Chondrocyte (in vitro differentiated cells): ENCODE measurements around the gene GALNS. TPM values are rescaled to one million over a fixed set of nuclear protein-coding genes. Genes with fewer than 3 reads are reported as not detected.

Source experiments
- DNase-seq: peaks from one replicate; pipeline ENCODE4 v3.0.0; 2021; ENCODE audit warnings: mixed read lengths, low spot score
- H3K27ac Mint-ChIP-seq: one replicate; pipeline ENCODE4 v1.8.0; 2021; ENCODE audit warnings: mild to moderate bottlenecking, moderate library complexity, mixed read lengths; ENCODE audit not compliant: unreplicated experiment
- H3K27me3 Mint-ChIP-seq: 2 replicates; pipeline ENCODE4 v1.8.0; 2021; ENCODE audit warnings: low read depth, mixed read lengths
- H3K36me3 Mint-ChIP-seq: 2 replicates; pipeline ENCODE4 v1.8.0; 2021; ENCODE audit warnings: low read depth, mixed read lengths
- H3K4me1 Mint-ChIP-seq: 2 replicates; pipeline ENCODE4 v1.8.0; 2021; ENCODE audit warnings: low read depth, mild to moderate bottlenecking, mixed read lengths
- H3K4me3 Mint-ChIP-seq: one replicate; pipeline ENCODE4 v1.8.0; 2021; ENCODE audit warnings: mild to moderate bottlenecking, moderate library complexity, mixed read lengths; ENCODE audit not compliant: unreplicated experiment
- H3K9me3 Mint-ChIP-seq: 2 replicates; pipeline ENCODE4 v1.8.0; 2021; ENCODE audit warnings: low read depth, mixed read lengths
- total RNA-seq: library from RNA; stranded (reverse); gene quantifications from 3 replicates; pipeline ENCODE4 v1.2.1, GENCODE V29; 2021
- TF ChIP-seq, protein P1 (sequence below): fragments of 200-600 bp; sonication (generic); IDR thresholded peaks from 2 replicates; pipeline ENCODE4 v1.5.0; 2021; ENCODE audit warnings: antibody characterized with exemption, mild to moderate bottlenecking, moderate library complexity

The GALNS gene
- total RNA-seq, 1 donor from 2014 or later = 34.1 TPM

DNA sequence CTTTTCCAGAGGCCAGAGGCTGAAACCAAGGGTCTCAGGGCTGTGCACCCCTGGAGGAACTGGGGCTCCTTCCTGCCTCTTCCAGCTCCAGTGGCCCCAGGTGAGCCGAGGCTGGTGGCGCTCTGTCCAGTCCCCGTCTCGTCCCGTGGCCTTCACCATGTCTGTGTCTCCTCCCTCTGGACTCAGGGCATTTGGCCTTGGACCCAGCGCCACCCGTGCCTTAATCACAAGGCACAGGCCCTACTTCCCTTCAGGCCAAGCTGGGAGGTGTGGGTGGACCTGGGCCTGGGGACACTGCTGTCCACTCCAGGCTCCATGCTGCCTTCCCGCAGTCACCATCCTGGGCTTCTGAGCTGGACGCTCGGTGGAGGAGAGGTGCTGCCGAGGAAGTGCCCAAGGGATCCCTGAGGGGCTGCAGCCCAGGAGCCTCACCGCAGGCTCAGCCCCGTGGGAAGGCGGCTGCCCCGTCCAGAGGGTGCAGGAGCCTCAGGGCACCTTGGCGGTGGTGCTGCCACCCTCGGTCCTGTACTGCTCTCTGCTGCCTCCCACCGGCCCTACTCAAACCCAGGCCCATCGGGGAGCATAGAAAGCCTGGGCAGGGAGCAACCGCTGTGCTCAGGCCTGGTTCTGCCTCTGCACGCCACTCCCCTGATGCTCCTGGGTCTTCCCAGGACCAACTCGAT lies 35.4 kb downstream of the GALNS start:
- Mint-ChIP-seq H3K27me3 (no peaks in the 10 kb centered on the region), H3K4me1 (no peaks in the 10 kb centered on the region)

DNA sequence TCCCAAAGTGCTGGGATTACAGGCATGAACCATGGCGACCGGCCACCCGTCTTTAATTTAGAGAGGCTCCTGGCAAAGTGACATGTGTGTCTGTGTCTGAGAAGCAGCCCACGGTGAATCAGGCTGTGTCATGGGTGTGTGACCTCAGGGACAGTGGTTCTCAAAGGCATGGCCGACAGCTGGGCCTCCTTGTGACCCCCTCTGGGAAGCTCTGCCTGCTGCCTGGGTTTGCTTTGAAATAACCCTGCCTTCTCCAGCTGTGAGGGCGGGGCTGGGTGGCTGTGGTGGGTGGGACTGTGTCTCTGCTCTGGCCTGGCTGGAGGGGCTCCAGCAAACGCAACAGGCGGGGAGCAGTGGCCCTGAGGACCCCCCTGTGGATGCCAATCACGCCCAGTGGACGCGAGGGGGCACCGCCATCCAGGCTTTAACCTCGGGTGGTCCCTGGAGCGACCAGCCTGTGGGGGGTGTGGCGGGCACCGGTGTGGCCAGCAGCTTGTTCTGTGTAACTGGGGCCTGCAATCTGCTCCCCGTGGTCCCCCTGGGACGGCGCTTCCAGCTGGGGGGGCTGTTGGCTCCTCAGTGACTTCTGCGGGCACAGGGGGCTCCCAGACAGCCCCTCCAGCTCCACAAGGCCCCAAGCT lies 36.2 kb downstream of the GALNS start:
- H3K4me1 Mint-ChIP-seq = no peaks in the 10 kb centered on the region
- H3K27ac Mint-ChIP-seq = no peak overlapping the region
- TF ChIP-seq, protein P1, sequence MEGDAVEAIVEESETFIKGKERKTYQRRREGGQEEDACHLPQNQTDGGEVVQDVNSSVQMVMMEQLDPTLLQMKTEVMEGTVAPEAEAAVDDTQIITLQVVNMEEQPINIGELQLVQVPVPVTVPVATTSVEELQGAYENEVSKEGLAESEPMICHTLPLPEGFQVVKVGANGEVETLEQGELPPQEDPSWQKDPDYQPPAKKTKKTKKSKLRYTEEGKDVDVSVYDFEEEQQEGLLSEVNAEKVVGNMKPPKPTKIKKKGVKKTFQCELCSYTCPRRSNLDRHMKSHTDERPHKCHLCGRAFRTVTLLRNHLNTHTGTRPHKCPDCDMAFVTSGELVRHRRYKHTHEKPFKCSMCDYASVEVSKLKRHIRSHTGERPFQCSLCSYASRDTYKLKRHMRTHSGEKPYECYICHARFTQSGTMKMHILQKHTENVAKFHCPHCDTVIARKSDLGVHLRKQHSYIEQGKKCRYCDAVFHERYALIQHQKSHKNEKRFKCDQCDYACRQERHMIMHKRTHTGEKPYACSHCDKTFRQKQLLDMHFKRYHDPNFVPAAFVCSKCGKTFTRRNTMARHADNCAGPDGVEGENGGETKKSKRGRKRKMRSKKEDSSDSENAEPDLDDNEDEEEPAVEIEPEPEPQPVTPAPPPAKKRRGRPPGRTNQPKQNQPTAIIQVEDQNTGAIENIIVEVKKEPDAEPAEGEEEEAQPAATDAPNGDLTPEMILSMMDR = no peak
- no peak for DNase-seq
- H3K36me3 Mint-ChIP-seq = peaks cover 1% of the 10 kb centered on the region
- H3K4me3 Mint-ChIP-seq = no peak overlapping the region
- no peaks in the 10 kb centered on the region for H3K9me3 Mint-ChIP-seq
- no peaks in the 10 kb centered on the region for H3K27me3 Mint-ChIP-seq

More for the DNA sequence above, 35.4 kb downstream of the GALNS start:
- no peak for DNase-seq
- H3K27ac Mint-ChIP-seq = no peak overlapping the region
- H3K4me3 Mint-ChIP-seq = no peak overlapping the region
- TF ChIP-seq, protein P1 = no peak
- peaks cover 1% of the 10 kb centered on the region for H3K36me3 Mint-ChIP-seq
- no peaks in the 10 kb centered on the region for H3K9me3 Mint-ChIP-seq

DNA sequence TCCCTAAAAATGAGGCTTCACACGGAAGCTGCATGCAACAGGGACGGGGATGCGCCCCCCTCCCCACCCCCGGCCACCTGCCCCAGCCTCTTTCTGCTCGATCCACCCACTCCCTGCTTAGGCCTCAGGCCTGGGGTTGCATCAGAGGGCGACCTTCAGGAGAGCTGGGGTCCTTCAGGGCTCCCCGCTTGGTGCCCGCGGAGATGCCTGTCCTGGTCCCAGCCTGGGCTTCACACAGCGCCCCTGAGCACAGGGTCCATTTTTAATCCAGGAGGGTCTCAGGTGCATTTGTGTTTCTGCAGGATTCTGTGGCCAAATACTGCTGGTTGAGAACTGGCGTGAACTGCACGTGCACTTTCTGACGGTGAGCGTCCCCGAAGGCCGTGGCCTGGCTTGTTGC lies 37.6 kb downstream of the GALNS start:
- no peak for DNase-seq
- H3K4me3 Mint-ChIP-seq = no peak overlapping the region
- no peaks in the 10 kb centered on the region for H3K27me3 Mint-ChIP-seq
- TF ChIP-seq, protein P1 = no peak
- H3K36me3 Mint-ChIP-seq = peaks cover 1% of the 10 kb centered on the region
- H3K9me3 Mint-ChIP-seq = no peaks in the 10 kb centered on the region
- H3K4me1 Mint-ChIP-seq = no peaks in the 10 kb centered on the region
- H3K27ac Mint-ChIP-seq = no peak overlapping the region

DNA sequence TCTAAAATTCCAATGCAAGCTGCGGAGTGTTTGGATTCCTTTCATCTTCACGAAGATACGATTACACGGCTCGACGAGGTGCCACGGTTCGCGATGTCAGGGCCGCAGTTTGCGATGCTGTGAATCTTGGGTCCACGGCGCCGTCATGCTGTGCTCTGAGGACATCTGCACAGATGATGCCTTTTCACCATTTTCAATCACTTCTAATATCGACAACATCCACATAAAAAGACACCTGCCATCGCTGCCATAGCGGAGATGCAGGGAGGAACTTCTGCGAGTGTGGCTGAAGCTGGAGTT lies 38.2 kb downstream of the GALNS start:
- peaks cover 1% of the 10 kb centered on the region for H3K36me3 Mint-ChIP-seq
- no peaks in the 10 kb centered on the region for H3K27me3 Mint-ChIP-seq
- DNase-seq = no peak
- H3K4me3 Mint-ChIP-seq = no peak overlapping the region
- TF ChIP-seq, protein P1 = no peak
- no peaks in the 10 kb centered on the region for H3K4me1 Mint-ChIP-seq
- H3K27ac Mint-ChIP-seq = no peak overlapping the region
- no peaks in the 10 kb centered on the region for H3K9me3 Mint-ChIP-seq

DNA sequence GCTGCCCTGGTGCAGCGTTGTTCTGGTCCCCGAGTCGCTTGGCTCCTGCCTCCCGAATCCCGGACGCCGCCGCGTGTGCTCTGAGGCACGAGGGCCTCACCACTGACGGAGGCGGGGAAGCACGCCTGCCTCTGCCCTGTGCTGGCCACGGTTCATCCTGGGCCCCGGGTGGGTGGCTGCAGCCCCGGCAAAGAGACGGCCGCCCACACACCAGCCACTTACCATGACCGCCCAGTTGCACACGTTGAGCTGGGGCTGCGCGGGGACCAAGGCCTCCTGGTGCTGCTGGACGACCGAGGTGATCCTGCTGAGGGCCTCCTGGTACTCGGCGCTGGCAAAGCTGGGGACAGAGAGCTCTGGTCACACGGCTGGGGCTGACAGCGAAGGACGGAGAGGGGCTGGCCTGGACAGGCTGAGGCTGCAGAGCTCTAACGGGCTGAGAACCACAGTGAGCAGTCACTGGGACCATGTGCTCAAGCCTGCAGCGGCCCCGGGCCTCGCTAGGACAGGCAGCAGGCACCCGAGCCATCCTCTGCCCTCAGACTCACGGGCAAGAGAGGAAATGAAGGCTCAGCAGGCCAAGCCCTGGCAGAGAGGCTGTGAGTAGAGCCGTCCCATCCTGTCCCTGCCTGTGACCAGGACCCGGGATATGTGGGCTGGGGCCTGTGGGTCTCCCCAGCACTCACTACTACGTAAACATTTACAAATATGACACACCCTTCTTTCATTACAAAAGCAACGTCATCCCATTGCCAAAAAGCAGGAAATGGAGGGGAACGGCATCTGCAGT lies 38.8 kb downstream of the GALNS start:
- Mint-ChIP-seq H3K4me3 (no peak overlapping the region), H3K27ac (no peak overlapping the region), H3K4me1 (no peaks in the 10 kb centered on the region), H3K9me3 (no peaks in the 10 kb centered on the region), H3K27me3 (no peaks in the 10 kb centered on the region), H3K36me3 (peaks cover 1% of the 10 kb centered on the region)
- TF ChIP-seq, protein P1 = no peak
- no peak for DNase-seq
